Neural cell (in vitro differentiated cells): ENCODE data around the gene CD83.

Experiments
- EP300 ChIP-seq: fragments of 450-650 bp; conservative IDR thresholded peaks from 2 replicates; pipeline ENCODE4 v1.6.1; 2014; ENCODE audit warnings: antibody characterized with exemption, mild to moderate bottlenecking, moderate library complexity; ENCODE audit not compliant: poor library complexity, severe bottlenecking
- EZH2 ChIP-seq: fragments of 200-600, 300-800 bp; shearing (Covaris generic), sonication (generic); IDR thresholded peaks from 2 replicates; pipeline ENCODE4 v1.6.1; 2014; ENCODE audit warnings: antibody characterized with exemption, low read length, borderline replicate concordance, mild to moderate bottlenecking; ENCODE audit not compliant: insufficient read depth, poor library complexity, severe bottlenecking
- MXI1 ChIP-seq: fragments of 450-650 bp; conservative IDR thresholded peaks from 2 replicates; pipeline ENCODE4 v1.6.1; 2014; ENCODE audit warnings: antibody characterized with exemption, mild to moderate bottlenecking; ENCODE audit not compliant: poor library complexity, severe bottlenecking
- POLR2AphosphoS5 ChIP-seq: IDR thresholded peaks from 2 replicates; pipeline ENCODE4 v1.6.1; 2012
- RAD21 ChIP-seq: fragments of 450-650 bp; conservative IDR thresholded peaks from 2 replicates; pipeline ENCODE4 v1.6.1; 2014; ENCODE audit warnings: antibody characterized with exemption, mild to moderate bottlenecking, moderate library complexity
- SMC3 ChIP-seq: fragments of 450-650 bp; conservative IDR thresholded peaks from 2 replicates; pipeline ENCODE4 v1.6.1; 2014; ENCODE audit warnings: antibody characterized with exemption, mild to moderate bottlenecking, moderate library complexity; ENCODE audit not compliant: poor library complexity
- TAF1 ChIP-seq: IDR thresholded peaks from 2 replicates; pipeline ENCODE4 v1.6.1; 2012; ENCODE audit warnings: low read depth
- TF ChIP-seq, protein P1 (sequence below): fragments of 450-650 bp; IDR thresholded peaks from 2 replicates; pipeline ENCODE4 v1.5.1; 2014; ENCODE audit warnings: antibody characterized with exemption, mild to moderate bottlenecking, moderate library complexity; ENCODE audit not compliant: poor library complexity, severe bottlenecking
- TF ChIP-seq, protein P2 (sequence below): IDR thresholded peaks from 2 replicates; pipeline ENCODE4 v1.6.1; 2012; ENCODE audit warnings: borderline replicate concordance

DNA sequence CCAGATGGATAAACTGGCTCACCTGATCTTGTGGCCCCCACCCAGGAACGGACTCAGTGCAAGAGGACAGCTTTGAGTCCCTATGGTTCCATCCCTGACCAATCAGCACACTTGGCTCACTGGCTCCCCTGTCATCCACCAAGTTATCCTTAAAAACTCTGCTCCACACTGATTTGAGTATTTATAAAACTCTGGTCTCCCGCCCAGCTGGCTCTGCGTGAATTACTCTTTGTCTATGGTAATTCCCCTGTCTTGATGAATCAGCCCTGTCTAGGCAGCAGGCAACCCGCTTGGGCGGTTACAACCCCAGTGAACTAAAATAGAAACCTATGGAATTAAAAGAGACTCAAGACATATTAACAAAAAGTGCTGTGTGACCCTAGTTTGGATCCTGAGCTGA is 38.1 kb upstream of the CD83 start:
- TF ChIP-seq, protein P1, sequence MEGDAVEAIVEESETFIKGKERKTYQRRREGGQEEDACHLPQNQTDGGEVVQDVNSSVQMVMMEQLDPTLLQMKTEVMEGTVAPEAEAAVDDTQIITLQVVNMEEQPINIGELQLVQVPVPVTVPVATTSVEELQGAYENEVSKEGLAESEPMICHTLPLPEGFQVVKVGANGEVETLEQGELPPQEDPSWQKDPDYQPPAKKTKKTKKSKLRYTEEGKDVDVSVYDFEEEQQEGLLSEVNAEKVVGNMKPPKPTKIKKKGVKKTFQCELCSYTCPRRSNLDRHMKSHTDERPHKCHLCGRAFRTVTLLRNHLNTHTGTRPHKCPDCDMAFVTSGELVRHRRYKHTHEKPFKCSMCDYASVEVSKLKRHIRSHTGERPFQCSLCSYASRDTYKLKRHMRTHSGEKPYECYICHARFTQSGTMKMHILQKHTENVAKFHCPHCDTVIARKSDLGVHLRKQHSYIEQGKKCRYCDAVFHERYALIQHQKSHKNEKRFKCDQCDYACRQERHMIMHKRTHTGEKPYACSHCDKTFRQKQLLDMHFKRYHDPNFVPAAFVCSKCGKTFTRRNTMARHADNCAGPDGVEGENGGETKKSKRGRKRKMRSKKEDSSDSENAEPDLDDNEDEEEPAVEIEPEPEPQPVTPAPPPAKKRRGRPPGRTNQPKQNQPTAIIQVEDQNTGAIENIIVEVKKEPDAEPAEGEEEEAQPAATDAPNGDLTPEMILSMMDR = no peak
- no peak for TF ChIP-seq EZH2
- no peak for TF ChIP-seq EP300
- no peak for TF ChIP-seq SMC3
- TF ChIP-seq TAF1 = no peak
- no peak for TF ChIP-seq MXI1
- no peak for TF ChIP-seq POLR2AphosphoS5
- TF ChIP-seq, protein P2, sequence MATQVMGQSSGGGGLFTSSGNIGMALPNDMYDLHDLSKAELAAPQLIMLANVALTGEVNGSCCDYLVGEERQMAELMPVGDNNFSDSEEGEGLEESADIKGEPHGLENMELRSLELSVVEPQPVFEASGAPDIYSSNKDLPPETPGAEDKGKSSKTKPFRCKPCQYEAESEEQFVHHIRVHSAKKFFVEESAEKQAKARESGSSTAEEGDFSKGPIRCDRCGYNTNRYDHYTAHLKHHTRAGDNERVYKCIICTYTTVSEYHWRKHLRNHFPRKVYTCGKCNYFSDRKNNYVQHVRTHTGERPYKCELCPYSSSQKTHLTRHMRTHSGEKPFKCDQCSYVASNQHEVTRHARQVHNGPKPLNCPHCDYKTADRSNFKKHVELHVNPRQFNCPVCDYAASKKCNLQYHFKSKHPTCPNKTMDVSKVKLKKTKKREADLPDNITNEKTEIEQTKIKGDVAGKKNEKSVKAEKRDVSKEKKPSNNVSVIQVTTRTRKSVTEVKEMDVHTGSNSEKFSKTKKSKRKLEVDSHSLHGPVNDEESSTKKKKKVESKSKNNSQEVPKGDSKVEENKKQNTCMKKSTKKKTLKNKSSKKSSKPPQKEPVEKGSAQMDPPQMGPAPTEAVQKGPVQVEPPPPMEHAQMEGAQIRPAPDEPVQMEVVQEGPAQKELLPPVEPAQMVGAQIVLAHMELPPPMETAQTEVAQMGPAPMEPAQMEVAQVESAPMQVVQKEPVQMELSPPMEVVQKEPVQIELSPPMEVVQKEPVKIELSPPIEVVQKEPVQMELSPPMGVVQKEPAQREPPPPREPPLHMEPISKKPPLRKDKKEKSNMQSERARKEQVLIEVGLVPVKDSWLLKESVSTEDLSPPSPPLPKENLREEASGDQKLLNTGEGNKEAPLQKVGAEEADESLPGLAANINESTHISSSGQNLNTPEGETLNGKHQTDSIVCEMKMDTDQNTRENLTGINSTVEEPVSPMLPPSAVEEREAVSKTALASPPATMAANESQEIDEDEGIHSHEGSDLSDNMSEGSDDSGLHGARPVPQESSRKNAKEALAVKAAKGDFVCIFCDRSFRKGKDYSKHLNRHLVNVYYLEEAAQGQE = no peak
- TF ChIP-seq RAD21 = no peak
